GM18499 (cell line): ENCODE measurements around the gene GSK3B.
"Not testable (repeated sequence)": the region's sequence is repeated elsewhere in the genome, so short reads cannot be mapped to it uniquely, and the experiment has no call there.

Source experiments
- ATAC-seq: cut with Tn5 transposase; IDR thresholded peaks from one replicate; pipeline ENCODE4 v1.9.1; 2021; ENCODE audit warnings: moderate number of reproducible peaks; ENCODE audit not compliant: insufficient read depth, unreplicated experiment

GSK3B gene

GRCh38 chr3:120024103-120024502 lies 70.1 kb downstream of the GSK3B start:
- no peak for ATAC-seq

DNA sequence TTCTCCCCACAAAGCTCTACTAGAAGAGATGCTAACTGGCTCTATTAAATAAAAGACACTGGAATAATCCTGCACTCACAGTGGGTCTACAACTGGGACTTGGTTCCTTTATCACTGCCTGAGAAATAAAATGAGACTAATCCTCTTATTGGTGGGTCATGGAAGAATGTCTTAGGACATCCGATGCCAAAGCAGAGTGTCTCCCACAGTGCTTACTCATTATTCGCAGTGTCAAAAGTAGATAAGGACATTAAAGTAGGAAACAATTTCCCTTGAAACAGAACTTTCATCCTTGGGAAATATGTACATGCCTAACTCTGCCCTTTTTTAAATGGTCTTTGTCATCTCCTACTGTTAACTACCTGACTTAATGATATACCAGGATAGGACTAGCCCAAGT lies 71.5 kb downstream of the GSK3B start:
- ATAC-seq = no peak

DNA sequence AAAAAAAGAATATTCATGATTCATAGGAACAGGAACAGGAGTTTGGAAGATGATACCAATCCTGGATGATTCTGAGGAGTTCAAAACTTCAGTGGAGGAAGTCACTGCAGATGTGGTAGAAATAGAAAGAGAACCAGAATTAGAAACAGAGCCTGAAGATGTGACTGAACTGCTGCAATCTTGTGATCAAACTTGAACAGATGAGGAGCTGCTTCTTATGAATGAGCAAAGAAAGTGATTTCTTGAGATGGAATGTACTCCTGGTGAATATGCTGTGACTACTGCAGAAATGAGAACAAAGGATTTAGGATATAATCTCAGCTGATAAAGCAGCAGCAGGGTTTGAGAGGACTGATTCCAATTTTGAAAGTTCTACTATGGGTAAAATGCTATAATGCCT lies 72.7 kb downstream of the GSK3B start:
- ATAC-seq = no peak

DNA sequence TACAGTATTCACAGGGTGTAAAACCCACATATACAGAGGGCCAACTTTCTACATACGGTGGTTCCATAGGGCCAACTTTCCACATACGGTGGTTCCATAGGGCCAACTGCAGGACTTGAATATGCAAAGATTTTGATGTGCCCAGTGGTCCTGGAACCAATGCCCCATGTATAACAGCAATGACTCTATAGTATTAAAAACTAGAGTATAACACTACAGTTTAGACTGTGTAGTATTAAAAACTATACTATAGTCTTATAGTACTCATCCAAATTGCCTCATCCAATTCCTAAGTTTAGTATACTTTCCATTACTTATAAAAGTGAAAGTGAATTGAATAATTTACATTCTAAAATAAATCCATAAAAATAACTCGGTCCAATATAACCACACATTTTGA lies 75.9 kb downstream of the GSK3B start:
- no peak for ATAC-seq

DNA sequence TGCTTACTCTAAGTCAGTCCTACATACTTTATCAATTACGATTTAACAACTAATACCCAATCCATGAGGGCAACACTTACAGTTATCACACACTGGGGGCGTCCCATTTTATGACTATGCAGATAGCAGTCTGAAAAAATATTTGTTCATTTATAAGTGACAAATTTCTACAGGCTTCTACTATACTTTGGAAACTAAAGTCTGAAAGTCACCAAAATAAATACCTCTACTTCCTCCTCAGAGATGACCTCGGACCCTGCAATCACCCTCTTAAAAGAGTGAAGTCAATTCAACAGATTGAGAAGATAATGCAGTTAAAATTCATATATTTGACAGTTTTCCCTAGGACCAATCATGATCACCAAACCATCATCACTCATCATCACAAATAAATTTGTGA lies 76.6 kb downstream of the GSK3B start:
- ATAC-seq = no peak

DNA sequence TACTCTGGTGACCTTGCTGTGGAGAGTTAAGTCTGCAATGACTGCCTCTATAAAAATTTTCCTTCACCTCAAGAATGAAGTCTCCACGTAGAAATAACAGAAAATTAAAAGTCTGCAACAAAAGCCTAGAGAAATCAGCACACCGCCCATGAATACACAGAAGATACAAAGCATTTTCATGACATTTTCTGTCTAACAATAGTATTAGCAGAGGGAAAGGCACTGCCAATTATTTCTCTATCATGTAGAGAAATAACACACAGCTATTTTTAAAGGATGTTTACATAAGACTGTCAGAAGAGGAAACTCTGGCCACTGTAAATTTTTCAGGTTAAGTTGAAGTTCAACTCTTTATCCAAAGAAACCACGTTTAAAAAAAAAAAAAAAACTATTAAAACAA lies 80.8 kb downstream of the GSK3B start:
- no peak for ATAC-seq

DNA sequence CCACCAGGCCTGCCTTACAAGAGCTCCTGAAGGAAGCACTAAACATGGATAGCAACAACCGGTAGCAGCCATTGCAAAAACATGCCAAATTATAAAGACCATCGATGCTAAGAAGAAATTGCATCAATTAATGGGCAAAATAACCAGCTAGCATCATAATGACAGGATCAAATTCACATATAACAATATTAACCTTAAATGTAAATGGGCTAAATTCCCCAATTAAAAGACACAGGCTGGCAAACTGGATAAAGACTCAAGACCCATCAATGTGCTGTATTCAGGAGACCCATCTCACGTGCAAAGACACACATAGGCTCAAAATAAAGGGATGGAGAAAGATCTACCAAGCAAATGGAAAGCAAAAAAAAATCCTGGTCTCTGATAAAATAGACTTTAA lies 88.5 kb downstream of the GSK3B start:
- ATAC-seq = not testable (repeated sequence)

GRCh38 chr3:120004008-120004498 lies 90.2 kb downstream of the GSK3B start:
- ATAC-seq = not testable (repeated sequence)

- no peak for ATAC-seq
Observed at GRCh38 chr3:119998166-119998565, 96.1 kb downstream of the GSK3B start.

GRCh38 chr3:119990888-119991287 lies 103.4 kb downstream of the GSK3B start:
- no peak for ATAC-seq

DNA sequence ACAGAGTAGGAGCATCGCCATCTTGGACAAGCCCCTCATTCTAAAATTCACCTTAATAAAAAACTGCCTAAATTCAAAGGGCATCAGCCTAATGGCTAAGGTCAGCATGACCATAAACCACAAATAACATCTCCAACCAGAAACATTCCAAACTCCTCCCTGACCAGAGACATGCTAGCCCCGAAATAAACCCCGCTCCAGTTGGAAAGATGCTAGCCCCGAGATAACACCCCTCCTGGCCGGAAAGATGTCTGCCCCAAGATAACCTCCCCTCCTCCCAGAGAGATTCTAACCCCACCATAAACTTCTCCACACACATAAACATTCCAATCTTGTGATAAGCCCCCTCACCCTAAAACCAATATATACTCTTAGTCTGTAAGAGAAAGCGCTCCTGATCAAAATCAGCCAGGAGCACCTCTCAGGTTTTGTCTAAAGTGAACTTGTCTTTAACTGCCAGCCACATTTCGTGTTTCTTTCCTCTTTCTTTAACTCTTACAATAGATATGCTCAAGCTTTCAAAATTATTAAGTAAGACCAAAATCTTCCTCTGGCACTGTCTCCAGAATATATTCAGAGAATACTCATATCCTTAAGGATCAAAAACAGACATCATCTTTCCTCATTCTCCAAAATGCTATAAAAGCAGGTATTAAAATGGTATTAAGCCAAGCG lies 104.1 kb downstream of the GSK3B start:
- no peak for ATAC-seq

DNA sequence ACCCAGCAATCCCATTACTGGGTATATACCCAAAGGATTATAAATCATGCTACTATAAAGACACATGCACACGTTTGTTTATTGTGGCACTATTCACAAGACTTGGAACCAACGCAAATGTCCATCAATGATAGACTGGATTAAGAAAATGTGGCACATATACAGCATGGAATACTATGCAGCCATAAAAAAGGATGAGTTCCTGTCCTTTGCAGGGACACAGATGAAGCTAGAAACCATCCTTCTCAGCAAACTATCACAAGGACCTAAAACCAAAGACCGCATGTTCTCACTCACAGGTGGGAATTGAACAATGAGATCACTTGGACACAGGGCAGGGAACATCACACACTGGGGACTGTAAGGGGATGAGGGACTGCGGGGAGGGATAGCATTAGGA lies 107.4 kb downstream of the GSK3B start:
- ATAC-seq = not testable (repeated sequence)

GRCh38 chr3:119981386-119981785 lies 112.9 kb downstream of the GSK3B start:
- ATAC-seq = no peak

DNA sequence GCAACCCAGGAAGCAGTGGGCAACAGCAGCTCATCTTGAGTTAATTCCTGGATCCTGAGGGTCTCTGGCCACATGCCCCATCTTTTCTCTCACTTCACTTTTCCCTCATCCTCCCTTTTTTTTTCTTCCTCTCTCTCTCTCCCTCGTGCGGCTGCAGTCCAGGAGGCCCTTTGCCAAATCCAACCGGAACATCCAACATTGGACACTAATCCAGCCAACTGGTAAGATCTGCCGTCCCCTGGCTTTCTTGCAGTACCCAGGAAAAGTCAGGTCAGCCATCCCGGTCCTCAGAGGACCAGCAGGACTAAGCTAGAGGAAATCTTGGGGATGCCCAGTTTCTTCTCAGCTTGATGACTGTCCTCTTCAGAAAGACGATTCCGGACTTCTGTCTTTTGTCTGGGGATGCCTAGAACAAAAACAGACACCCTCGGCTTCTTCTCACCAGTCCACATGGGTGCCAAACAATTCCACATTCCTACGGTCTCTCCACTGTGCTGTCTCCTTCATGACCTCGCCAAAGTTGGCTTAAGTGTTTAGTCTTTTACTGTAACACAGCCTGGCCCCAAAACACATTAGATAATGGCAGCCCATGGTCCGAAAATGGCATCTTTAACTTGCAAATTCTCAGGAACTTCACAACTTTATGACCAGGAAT lies 115.6 kb downstream of the GSK3B start:
- no peak for ATAC-seq

DNA sequence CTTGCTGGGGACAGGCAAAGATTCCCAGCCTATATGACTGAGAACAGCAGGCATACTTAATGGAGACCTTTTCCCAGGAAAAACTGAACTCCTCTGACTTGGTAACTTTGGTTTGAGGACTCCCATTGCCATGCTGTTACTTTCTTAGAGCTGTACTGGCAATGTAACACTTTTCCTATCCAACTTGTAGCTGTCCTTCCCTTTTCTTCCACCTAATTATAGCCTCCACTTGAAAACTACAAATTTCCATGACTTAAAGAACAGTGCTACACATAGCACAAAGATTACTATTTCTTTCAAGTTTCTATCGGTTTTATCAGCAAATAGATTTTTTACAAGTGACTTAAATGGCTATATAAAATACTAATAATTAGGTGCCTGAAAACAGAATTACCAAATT lies 116.9 kb downstream of the GSK3B start:
- ATAC-seq = no peak

- no peak for ATAC-seq
Observed at GRCh38 chr3:119976214-119976613, 118.0 kb downstream of the GSK3B start.

GRCh38 chr3:119974656-119975055 lies 119.6 kb downstream of the GSK3B start:
- no peak for ATAC-seq

DNA sequence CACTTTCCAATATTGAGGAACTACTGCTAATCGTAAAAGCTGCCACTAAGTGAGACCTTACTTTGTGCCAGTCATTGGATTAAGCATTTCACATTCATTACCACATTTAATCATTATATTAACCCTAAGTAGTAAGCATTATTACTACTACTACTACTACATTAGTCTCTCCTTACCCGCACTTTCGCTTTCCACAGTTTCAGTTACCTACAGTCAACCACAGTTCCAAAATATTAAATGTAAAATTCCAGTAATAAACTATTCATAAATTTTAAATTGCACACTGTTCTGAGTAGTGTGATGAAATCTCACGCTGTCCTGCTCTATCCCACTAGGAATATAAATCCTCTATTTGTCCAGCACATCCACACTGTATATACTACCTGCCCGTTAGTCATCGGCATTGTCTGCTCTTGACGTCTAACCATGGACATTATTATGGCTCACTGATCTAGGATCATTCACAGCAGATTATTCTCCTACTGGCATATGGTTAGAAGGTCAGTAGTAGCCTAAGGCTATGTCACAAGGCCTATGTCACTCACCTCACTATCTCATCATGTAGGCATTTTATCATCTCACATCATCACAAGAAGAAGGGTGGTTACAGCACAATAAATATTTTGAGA lies 121.1 kb downstream of the GSK3B start:
- ATAC-seq = no peak

DNA sequence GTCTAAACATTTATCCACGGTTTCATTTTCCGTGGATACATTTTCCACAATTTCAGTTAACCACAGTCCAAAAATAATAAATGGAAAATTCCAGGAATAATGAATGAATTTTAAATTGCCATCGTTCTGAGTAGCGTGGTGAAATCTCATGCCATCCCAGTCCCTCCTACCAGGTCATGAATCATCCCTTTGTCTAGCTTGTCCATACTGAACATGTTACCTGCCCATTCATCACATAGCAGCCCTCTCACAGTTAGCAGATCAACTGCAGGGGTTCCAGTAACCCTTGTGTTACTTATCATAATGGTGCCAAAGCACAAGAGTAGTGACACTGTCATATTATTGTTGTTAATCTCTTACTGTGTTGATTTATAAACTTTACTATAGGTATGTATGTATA lies 124.5 kb downstream of the GSK3B start:
- no peak for ATAC-seq

GRCh38 chr3:119967353-119968006 lies 126.8 kb downstream of the GSK3B start:
- ATAC-seq = no peak

DNA sequence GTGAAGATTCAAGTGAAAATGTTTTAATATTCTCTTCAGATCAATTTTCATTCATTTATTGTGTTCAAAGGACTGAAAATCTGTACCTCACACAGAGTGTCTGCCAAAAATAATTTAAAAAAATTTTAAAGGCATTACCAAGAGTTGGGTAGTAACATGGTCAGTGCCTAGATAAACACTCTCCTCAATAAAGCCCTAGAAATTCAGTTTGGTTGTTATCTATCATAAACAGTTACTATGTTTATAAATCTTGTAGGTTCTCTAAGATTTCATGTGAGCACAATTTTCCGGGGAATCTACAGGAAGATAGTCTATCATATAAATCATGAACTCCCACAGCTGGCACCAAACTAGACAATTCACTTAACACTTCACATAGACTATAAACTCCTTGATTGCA lies 128.6 kb downstream of the GSK3B start:
- ATAC-seq = no peak
